ENCODE results near the gene OSBPL7. TPM values are rescaled to one million over a fixed set of nuclear protein-coding genes. Genes with fewer than 3 reads are reported as not detected.
A peak's percentile ranks its signal among the peaks of the same experiment; 100 is the strongest.

Gene OSBPL7
- total and polyA plus RNA-seq, 2 of the 13 experiments (the other 11 are each of a cell fraction or from before 2014, with no cell fraction given): 4.7 to 6.6 TPM

DNA sequence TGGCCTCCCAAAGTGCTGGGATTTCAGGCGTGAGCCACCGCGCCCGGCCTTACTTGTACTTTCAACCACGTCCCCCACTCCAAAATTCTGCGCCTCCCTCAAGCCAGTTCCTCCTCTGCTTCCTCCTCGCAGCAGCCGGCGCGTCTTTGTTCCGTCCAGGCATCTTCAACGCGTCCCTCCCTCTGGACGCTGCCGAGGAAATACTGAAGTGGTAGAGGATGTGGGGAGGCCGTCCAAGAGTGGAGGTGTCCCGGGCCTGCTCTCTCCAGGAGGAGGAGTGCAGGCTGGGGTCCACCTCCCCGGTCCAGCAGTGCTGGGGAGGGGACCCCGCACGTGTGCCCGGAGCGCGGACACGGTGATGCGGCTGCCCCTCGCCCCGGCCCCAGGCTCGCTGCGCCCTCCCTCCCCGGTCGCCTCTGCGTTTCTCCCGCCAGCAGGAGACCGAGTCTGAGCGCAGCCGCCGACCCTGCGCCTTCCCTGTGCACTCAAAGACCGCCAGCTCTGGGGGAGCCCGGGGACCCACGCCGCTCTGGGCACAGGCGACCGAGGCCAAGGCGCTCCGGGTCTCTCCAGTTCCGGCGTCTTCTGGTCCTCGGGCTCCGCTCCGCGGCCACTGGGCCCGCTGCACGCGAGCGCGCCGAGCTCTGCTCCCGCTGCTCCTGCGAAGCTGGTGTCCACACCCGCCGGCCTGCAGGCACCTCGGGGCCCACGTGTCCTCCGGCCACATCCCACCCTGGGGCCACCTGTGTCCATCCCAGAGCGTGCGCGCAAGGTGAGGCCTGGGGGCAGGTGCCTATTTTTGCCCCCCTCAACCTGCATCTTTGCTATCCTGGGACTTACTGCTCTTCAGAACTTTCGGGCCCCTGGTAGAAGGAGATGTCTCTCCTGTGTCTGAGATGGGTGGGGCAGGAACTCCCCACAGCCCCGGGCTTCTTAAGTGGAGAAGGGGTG lies 31.7 kb downstream of the OSBPL7 start:
- ChIA-PET CTCF (ENCODE audit: low intra/inter-chr PET ratio, low total read pairs) (interaction anchor here (1.6 kb wide), 1 partner anchor 13 kb away, joined by 5 read pairs; no protein-coding TSS in a partner anchor), POLR2A (no interaction called here)
- DNase-seq (ENCODE audit: low spot score) (no peak), ATAC-seq (peak; percentile 98), FAIRE-seq (no peak)
- Histone ChIP-seq H3K4me2 (ENCODE audit: low read depth, low read length) (peak overlapping the region; percentile 72), H3K4me1 (ENCODE audit: insufficient read depth, low read length) (no peaks in the 10 kb centered on the region), H3K79me2 (ENCODE audit: insufficient read depth, low read length) (no peaks in the 10 kb centered on the region), H3K36me3 (replicated peaks in 1 of 2; ENCODE audit: control insufficient read depth in 1 of 2, insufficient read depth in 2 of 2, low read length in 2 of 2) (no peaks in the 10 kb centered on the region), H3K27ac (ENCODE audit: extremely low read length, insufficient read depth, low read length) (no peak overlapping the region), H3K9me3 (ENCODE audit: low read length) (no peaks in the 10 kb centered on the region), H3K4me3 (replicated peaks in 1 of 3; ENCODE audit: insufficient read depth in 1 of 3, low read depth in 2 of 3, low read length in 3 of 3) (peak overlapping the region in 2 of 3 experiments; percentile 49 to 63; a peak in 3 of 6 replicates), H4K20me1 (ENCODE audit: insufficient read depth, low read length) (no peaks in the 10 kb centered on the region; the same call in 1 of the 2 replicates), H3K9ac (ENCODE audit: insufficient read depth, low read depth, low read length) (no peak overlapping the region), H3K27me3 (ENCODE audit: control insufficient read depth in 1 of 2, insufficient read depth in 2 of 2, low read length in 2 of 2) (peaks cover 0 to 43% of the 10 kb centered on the region in 2 experiments; a peak in 3 of 5 replicates), H2AFZ (ENCODE audit: low read length) (no peak overlapping the region)
- in situ Hi-C loops (cut with HindIII; ENCODE audit: extremely low pct_ligation_motif_present, low pct_unique_long_range_greater_than_20kb): no loop called here
- BruUV-seq (replicated peaks): no TSS peak
- WGBS (ENCODE audit: low lambda C conversion rate): 17% methylated on average over 35 of the region's 70 CpGs
- intact Hi-C loops (cut with micrococcal nuclease; ENCODE audit: unreplicated experiment): no loop called here
- TF ChIP-seq, protein P1, sequence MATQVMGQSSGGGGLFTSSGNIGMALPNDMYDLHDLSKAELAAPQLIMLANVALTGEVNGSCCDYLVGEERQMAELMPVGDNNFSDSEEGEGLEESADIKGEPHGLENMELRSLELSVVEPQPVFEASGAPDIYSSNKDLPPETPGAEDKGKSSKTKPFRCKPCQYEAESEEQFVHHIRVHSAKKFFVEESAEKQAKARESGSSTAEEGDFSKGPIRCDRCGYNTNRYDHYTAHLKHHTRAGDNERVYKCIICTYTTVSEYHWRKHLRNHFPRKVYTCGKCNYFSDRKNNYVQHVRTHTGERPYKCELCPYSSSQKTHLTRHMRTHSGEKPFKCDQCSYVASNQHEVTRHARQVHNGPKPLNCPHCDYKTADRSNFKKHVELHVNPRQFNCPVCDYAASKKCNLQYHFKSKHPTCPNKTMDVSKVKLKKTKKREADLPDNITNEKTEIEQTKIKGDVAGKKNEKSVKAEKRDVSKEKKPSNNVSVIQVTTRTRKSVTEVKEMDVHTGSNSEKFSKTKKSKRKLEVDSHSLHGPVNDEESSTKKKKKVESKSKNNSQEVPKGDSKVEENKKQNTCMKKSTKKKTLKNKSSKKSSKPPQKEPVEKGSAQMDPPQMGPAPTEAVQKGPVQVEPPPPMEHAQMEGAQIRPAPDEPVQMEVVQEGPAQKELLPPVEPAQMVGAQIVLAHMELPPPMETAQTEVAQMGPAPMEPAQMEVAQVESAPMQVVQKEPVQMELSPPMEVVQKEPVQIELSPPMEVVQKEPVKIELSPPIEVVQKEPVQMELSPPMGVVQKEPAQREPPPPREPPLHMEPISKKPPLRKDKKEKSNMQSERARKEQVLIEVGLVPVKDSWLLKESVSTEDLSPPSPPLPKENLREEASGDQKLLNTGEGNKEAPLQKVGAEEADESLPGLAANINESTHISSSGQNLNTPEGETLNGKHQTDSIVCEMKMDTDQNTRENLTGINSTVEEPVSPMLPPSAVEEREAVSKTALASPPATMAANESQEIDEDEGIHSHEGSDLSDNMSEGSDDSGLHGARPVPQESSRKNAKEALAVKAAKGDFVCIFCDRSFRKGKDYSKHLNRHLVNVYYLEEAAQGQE (IDR thresholded peaks at IDR 0.05; ENCODE audit: borderline replicate concordance in 1 of 2, low read depth in 1 of 2, low read length in 2 of 2): peak in 1 of 2 experiments; percentile 14; a peak in 1 of 4 replicates
- TF ChIP-seq SP4 (CRISPR knock-in tag; IDR thresholded peaks at IDR 0.05) (0 out of 2 replicates have a peak, but pooled peaks have one; percentile 43), DNMT1 (CRISPR knock-in tag; IDR thresholded peaks at IDR 0.05) (0 out of 2 replicates have a peak, but pooled peaks have one; percentile 29), SNAPC2 (CRISPR knock-in tag; IDR thresholded peaks at IDR 0.05) (no peak), RXRB (CRISPR knock-in tag; IDR thresholded peaks at IDR 0.05; ENCODE audit: borderline replicate concordance) (no peak), SYNCRIP (IDR thresholded peaks at IDR 0.05; ENCODE audit: insufficient read depth, low read depth, low read length) (no peak), BCL6 (CRISPR knock-in tag; IDR thresholded peaks at IDR 0.05) (0 out of 2 replicates have a peak, but pooled peaks have one; percentile 12)
- TF ChIP-seq, protein P2, sequence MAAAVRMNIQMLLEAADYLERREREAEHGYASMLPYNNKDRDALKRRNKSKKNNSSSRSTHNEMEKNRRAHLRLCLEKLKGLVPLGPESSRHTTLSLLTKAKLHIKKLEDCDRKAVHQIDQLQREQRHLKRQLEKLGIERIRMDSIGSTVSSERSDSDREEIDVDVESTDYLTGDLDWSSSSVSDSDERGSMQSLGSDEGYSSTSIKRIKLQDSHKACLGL (CRISPR knock-in tag; IDR thresholded peaks at IDR 0.05): 0 out of 2 replicates have a peak, but pooled peaks have one; percentile 43
- TF ChIP-seq, protein P3, sequence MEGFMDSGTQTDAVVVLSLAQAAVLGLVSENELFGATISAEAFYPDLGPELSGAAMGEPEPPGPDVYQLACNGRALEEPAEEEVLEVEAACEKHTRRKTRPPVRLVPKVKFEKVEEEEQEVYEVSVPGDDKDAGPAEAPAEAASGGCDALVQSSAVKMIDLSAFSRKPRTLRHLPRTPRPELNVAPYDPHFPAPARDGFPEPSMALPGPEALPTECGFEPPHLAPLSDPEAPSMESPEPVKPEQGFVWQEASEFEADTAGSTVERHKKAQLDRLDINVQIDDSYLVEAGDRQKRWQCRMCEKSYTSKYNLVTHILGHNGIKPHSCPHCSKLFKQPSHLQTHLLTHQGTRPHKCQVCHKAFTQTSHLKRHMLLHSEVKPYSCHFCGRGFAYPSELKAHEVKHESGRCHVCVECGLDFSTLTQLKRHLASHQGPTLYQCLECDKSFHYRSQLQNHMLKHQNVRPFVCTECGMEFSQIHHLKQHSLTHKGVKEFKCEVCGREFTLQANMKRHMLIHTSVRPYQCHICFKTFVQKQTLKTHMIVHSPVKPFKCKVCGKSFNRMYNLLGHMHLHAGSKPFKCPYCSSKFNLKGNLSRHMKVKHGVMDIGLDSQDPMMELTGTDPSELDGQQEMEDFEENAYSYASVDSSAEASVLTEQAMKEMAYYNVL (CRISPR knock-in tag; IDR thresholded peaks at IDR 0.05; ENCODE audit: borderline replicate concordance): peak; percentile 25; the same call in 1 of the 2 replicates
- TF ChIP-seq, protein P4, sequence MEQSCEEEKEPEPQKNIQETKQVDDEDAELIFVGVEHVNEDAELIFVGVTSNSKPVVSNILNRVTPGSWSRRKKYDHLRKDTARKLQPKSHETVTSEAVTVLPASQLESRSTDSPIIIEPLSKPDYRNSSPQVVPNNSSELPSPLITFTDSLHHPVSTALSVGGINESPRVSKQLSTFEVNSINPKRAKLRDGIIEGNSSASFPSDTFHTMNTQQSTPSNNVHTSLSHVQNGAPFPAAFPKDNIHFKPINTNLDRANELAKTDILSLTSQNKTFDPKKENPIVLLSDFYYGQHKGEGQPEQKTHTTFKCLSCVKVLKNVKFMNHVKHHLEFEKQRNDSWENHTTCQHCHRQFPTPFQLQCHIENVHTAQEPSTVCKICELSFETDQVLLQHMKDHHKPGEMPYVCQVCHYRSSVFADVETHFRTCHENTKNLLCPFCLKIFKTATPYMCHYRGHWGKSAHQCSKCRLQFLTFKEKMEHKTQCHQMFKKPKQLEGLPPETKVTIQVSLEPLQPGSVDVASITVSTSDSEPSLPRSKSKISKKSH (CRISPR knock-in tag; IDR thresholded peaks at IDR 0.05; ENCODE audit: borderline replicate concordance): 0 out of 2 replicates have a peak, but pooled peaks have one; percentile 75
- TF ChIP-seq, protein P5, sequence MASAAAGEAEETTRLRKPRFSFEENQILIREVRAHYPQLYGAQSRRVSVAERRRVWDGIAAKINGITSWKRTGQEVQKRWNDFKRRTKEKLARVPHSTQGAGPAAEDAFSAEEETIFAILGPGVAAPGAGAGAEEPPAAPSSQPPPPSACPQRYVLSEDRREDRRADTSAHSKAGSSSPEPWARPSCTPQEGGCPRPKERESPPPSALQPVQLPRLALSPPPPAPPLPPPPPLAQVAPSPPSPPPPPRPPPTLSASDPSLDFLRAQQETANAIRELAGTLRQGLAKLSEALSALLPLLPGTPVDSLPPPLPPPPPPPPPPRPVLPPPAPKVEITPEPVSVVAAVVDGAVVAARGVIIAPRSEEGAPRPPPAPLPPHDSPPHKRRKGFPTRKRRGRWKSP (CRISPR knock-in tag; IDR thresholded peaks at IDR 0.05): peak; percentile 39; the same call in 1 of the 2 replicates

Data from HepG2 (cell line).